Stimulated activated naive CD8-positive, alpha-beta T cell treated with anti-CD3 and anti-CD28 coated beads, Interleukin-15, amount 100 ng/mL, for 72 hours (primary cell): ENCODE data around the gene LZTS2.
A peak's percentile ranks its signal among the peaks of the same experiment; 100 is the strongest.

Source experiments
- ATAC-seq: fragments of 150-1000 bp; cut with Tn5 transposase; 2 replicates; pipeline ENCODE4 v1.10.0; 2021; ENCODE audit warnings: mild to moderate bottlenecking, moderate library complexity
- DNase-seq, 2 donors: peaks; one replicate each; pipeline ENCODE4 v3.0.0; 2021 to 2022
- H3K27ac Mint-ChIP-seq, 2 donors: one replicate each; pipeline ENCODE4 v1.8.0; 2022; ENCODE audit warnings: mild to moderate bottlenecking in 2 of 2, mixed read lengths in 2 of 2, moderate library complexity in 2 of 2
- H3K27me3 Mint-ChIP-seq: one replicate; pipeline ENCODE4 v1.8.0; 2022; ENCODE audit warnings: mixed read lengths
- H3K4me1 Mint-ChIP-seq: one replicate; pipeline ENCODE4 v1.8.0; 2022; ENCODE audit warnings: mild to moderate bottlenecking, mixed read lengths
- H3K4me3 Mint-ChIP-seq, 2 donors: one replicate each; pipeline ENCODE4 v1.8.0; 2022; ENCODE audit warnings: mild to moderate bottlenecking in 2 of 2, mixed read lengths in 2 of 2, moderate library complexity in 1 of 2
- H3K9me3 Mint-ChIP-seq, 2 donors: one replicate each; pipeline ENCODE4 v1.8.0; 2022; ENCODE audit warnings: mixed read lengths in 2 of 2

Gene LZTS2, protein sequence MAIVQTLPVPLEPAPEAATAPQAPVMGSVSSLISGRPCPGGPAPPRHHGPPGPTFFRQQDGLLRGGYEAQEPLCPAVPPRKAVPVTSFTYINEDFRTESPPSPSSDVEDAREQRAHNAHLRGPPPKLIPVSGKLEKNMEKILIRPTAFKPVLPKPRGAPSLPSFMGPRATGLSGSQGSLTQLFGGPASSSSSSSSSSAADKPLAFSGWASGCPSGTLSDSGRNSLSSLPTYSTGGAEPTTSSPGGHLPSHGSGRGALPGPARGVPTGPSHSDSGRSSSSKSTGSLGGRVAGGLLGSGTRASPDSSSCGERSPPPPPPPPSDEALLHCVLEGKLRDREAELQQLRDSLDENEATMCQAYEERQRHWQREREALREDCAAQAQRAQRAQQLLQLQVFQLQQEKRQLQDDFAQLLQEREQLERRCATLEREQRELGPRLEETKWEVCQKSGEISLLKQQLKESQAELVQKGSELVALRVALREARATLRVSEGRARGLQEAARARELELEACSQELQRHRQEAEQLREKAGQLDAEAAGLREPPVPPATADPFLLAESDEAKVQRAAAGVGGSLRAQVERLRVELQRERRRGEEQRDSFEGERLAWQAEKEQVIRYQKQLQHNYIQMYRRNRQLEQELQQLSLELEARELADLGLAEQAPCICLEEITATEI

DNA sequence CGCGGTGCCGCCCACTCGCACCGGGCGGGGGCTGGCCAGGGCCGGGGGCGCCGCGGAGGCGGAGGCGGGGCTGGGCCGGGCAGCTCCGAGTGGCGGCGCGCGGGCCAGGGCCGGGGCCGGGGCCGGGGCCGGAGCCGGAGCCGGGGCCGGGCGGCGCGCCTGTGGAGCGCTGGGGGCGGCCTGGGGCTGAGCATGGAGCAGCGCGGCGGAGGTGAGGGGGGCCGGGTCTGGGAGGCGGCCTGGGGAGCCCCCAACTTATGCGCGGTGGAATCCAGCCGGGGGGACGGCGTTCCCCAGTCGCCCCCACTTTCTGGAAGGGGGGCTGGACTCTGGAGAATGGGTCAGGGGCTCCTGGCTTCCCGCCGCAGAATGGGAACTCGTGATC lies at the start of gene LZTS2:
Gene LZTS2, plus strand, starts transcription at position 67 of the 385 bp plus-strand sequence. CDS start 2,731 bp downstream, outside the sequence.
- DNase-seq (no peak), ATAC-seq (peak; percentile 7)
- H3K27me3 Mint-ChIP-seq: no peaks in the 10 kb centered on the region
- peak within 1 kb of the TSS; percentile 78 to 92 for H3K4me3 Mint-ChIP-seq
- H3K4me1 Mint-ChIP-seq: peaks cover 37% of the 10 kb centered on the region
- H3K27ac Mint-ChIP-seq: peak within 1 kb of the TSS; percentile 4 to 86
- H3K9me3 Mint-ChIP-seq: no peaks in the 10 kb centered on the region

DNA sequence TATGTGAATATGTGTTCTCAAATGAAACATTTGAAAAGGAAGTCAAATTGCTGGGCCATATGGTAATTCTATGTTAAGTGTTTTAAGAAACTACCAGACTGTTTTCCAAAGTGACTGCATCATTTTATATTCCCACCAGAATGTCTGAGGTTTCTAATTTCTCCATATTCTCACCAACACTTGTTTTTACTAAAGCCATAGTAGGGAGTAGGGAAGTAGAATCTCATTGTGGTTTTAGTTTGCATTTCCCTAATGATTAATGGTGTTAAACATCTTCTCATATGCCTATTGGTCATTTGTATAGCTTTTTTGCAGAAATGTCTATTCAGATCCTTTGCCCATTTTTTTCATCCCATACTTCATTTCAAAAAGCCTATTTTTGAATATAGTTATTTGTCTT lies 39.4 kb upstream of the LZTS2 start:
- Mint-ChIP-seq H3K27ac (no peak overlapping the region), H3K27me3 (no peaks in the 10 kb centered on the region), H3K9me3 (no peaks in the 10 kb centered on the region), H3K4me3 (no peak overlapping the region), H3K4me1 (peaks cover 6% of the 10 kb centered on the region)
- DNase-seq: no peak
- ATAC-seq: no peak

DNA sequence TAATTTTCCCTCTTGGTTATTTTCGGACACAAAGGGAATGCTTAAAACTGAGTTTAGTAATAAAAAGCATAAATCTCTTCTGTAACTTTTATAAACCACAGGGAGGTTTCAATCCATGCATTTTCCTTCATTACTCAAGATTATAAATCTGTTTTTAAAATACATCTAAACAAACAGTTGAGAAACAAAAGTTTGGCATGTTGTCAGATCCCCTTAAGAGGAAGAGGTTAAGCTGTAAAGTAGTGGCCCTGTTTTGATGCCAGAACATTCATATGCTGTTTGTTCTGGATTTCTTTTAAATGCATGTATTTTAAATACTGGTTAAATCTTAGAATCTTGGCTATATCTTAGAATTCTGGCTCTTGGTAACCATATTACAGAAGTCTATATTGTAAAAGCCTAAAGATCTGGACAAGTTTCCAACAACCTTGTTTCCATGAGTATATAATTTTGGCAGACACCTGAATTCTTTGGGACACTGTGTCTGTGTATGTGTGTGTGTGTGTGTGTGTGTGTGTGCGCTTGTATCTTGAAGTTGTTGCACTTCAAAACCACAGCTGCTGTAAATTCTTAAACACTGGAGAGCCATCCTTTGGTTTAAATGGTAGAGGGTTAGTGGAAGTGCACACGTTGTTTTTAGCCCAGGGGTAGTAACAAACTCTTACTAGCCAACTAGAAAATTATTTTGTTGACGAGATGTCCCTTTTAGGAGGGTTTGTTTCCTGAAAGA lies 37.1 kb upstream of the LZTS2 start:
- Mint-ChIP-seq H3K4me1 (no peaks in the 10 kb centered on the region), H3K27me3 (no peaks in the 10 kb centered on the region), H3K4me3 (no peak overlapping the region), H3K9me3 (no peaks in the 10 kb centered on the region), H3K27ac (no peak overlapping the region)
- ATAC-seq: no peak
- DNase-seq: no peak

DNA sequence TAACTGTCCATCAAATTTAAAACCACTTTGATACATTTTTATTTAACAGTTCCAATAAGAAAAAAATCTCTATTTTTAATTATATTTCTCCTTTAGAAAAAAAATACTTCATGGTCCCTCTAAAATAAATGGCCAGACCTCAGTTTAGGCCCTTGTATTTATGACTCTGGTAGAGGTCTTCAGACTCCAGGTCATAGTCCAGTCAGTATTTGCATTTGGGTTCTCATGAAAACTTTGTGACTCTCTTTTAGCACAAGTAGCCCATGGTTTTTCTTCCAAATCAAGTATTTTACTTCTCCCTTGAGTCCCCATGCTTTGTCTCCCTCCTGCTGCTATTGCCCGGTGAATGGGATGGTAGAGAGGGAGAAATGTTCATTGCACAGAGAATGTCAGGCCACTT lies 35.8 kb upstream of the LZTS2 start:
- Mint-ChIP-seq H3K27me3 (no peaks in the 10 kb centered on the region), H3K4me1 (peaks cover 7% of the 10 kb centered on the region), H3K9me3 (no peaks in the 10 kb centered on the region), H3K27ac (no peak overlapping the region), H3K4me3 (no peak overlapping the region)
- DNase-seq: no peak
- no peak for ATAC-seq

DNA sequence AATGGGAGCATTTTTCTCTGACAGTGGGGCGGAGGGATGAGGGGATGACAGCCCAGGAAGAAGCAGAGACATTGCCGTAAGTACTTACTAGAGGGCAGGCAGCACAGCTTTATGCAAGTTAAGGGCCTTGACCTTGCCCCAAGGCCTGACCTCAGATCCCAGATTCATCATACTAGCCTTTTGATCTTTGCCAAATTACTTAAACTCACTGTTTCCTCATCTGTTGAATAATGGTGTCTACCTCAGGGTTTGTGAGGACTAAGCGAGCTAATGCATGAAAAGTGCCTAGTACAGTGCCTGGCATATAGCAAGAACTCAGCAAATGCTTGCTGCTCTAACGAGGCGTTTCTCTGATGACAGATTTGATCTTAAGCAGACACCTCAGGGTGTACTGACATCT lies 33.8 kb upstream of the LZTS2 start:
- Mint-ChIP-seq H3K4me3 (no peak overlapping the region), H3K4me1 (peaks cover 21% of the 10 kb centered on the region), H3K27ac (no peak overlapping the region), H3K9me3 (no peaks in the 10 kb centered on the region), H3K27me3 (no peaks in the 10 kb centered on the region)
- no peak for ATAC-seq
- DNase-seq: no peak

DNA sequence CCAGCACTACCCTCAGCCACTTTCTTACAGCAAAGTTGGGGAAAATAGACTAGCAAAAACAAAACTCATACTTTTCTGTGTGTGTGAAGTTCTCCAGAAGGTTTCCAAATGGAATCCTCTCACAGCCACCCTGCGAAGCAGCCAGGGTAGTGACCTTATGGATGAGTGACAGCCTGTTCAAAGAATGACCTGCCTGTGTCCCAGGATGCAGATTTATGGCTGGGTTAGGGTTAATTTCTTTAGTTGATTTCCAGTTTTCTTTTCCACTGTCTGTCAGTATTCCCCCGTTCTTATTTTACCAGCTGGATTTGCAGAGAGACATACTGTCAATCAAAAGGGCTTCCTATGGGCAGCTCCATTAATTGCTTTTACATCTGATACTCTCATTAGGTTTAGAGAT lies 32.7 kb upstream of the LZTS2 start:
- ATAC-seq (no peak), DNase-seq (no peak)
- no peak overlapping the region for H3K4me3 Mint-ChIP-seq
- no peaks in the 10 kb centered on the region for H3K27me3 Mint-ChIP-seq
- peaks cover 23% of the 10 kb centered on the region for H3K4me1 Mint-ChIP-seq
- H3K9me3 Mint-ChIP-seq: no peaks in the 10 kb centered on the region
- no peak overlapping the region for H3K27ac Mint-ChIP-seq

DNA sequence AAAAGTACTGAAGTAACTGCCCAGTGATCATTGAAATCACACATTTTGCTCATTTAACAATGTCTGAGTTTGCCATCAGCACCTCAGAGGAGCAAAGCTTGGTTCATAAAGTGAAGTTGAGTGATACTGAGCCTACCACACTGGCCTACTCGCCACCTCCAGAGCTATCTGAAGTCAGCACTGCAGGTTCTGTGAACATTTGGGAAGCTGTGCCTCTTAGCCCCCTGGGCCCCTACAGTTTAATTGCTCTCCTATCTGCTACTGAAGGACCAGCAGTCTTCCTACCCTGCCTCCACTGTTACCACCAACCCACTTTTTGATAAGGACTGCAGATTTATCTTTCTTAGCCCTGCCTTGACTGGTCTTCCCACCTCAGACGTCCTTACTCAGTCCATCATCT lies 32.3 kb upstream of the LZTS2 start:
- DNase-seq: no peak
- H3K9me3 Mint-ChIP-seq: no peaks in the 10 kb centered on the region
- H3K4me1 Mint-ChIP-seq: peaks cover 28% of the 10 kb centered on the region
- no peak overlapping the region for H3K4me3 Mint-ChIP-seq
- H3K27me3 Mint-ChIP-seq: no peaks in the 10 kb centered on the region
- peak overlapping the region in 1 of 2 donors; percentile 72 for H3K27ac Mint-ChIP-seq
- no peak for ATAC-seq

DNA sequence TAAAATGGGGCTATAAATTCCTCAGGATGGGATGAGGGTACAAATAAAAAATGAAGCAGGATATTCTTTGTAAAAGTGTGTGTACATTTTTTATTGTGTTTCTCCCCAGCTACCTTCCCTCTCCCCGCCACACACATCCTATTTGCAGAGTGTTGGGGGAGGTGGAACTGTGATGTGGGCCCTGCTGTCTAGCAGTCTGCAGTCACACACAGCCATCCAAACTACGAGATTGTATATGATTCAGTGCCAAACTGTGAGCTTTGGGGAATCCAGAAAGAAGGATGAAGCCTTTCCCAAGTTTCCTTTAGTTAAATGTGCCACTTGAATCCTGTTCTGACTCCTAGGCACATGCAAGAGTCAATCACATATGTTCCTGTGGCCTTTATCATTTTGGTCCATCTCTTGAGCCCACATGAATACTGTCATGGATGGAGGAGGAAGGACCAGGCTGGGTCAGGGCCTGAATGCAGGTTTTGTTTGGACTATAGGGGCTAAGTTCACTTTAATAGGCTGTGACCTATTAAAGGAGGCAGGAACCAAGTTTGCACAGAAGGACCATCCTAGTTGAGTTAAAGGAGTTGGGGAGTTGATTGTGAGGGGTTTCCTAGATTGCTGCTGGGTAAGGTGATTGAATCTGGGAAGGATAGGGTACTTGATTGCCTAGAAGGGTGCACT lies 31.4 kb upstream of the LZTS2 start:
- DNase-seq (no peak), ATAC-seq (no peak)
- no peak overlapping the region for H3K27ac Mint-ChIP-seq
- H3K4me1 Mint-ChIP-seq: peaks cover 34% of the 10 kb centered on the region
- no peaks in the 10 kb centered on the region for H3K27me3 Mint-ChIP-seq
- H3K4me3 Mint-ChIP-seq: peak overlapping the region in 1 of 2 donors; percentile 29
- H3K9me3 Mint-ChIP-seq: no peaks in the 10 kb centered on the region

DNA sequence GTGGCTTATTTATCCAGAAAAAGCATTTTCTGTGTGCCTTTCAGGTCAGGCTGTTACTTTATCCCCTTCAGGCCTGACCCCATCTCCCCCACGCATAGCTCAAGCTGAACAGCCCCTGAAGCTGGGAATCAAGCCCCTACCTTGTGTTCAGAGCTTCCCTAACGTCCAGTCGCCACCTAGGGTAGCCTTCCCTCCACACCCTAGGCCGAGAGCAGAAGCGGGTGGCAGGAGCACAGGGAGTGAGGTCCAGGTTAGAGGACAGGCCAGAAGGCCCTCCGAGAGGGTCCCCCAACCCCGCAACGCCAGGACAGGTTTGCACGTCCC lies 30.8 kb upstream of the LZTS2 start:
- Mint-ChIP-seq H3K4me1 (peaks cover 34% of the 10 kb centered on the region), H3K27ac (peak overlapping the region in 1 of 2 donors; percentile 63), H3K9me3 (no peaks in the 10 kb centered on the region), H3K4me3 (peak overlapping the region; percentile 66 to 74), H3K27me3 (no peaks in the 10 kb centered on the region)
- DNase-seq (no peak), ATAC-seq (no peak)

DNA sequence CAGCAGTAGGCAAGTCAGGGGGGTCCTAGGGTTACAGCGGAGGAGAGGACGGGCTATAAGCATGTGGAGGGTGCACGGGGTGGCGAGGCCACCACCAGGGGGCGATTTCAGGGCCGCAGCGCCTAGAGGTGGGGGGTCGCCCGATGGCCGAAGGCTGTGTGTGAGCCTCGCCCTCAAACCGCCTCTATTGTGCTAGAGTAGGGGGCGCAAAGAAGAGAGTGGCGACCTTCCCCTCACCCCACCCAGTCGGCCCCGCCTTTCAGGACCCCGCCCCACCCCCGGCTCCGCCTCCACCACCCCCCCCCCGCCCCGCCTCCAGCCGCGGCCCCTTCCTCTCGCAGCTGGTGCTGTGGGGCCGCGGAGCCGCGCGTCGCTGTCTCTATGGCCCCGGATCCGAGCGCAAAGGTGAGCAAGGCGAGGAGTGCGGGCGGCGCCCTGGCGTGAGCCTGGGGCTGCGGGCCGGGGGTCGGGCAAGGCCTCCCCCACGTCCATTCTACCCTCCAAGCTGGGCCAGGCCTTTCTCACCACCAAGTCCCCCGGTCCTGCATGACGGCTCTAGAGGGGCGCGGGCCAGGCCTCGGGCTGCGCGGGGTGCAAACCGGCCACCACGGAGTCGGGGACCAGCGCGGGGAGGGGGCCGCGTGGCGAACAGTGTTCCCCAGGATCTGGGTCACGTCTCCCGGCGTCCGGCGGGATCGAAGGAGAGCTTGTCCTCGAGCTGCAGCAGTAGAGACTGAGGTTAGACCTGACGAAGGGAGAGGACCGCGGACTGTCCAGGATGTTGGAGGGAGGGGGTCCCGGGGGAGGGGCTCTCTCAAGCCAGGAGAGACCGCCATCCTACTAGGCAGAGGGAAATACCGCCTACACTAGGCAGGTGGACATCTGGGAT lies 30.2 kb upstream of the LZTS2 start, which contains the start of gene SEMA4G:
Gene SEMA4G, plus strand, starts transcription at position 318 of the 889 bp plus-strand sequence. CDS start 3,409 bp downstream, outside the sequence.
- peak; percentile 42 to 44 for DNase-seq
- no peaks in the 10 kb centered on the region for H3K27me3 Mint-ChIP-seq
- peak within 1 kb of the TSS in 1 of 2 donors; percentile 63 for H3K27ac Mint-ChIP-seq
- peak; percentile 87 for ATAC-seq
- H3K4me1 Mint-ChIP-seq: peaks cover 34% of the 10 kb centered on the region
- no peaks in the 10 kb centered on the region for H3K9me3 Mint-ChIP-seq
- H3K4me3 Mint-ChIP-seq: peak within 1 kb of the TSS; percentile 66 to 75

DNA sequence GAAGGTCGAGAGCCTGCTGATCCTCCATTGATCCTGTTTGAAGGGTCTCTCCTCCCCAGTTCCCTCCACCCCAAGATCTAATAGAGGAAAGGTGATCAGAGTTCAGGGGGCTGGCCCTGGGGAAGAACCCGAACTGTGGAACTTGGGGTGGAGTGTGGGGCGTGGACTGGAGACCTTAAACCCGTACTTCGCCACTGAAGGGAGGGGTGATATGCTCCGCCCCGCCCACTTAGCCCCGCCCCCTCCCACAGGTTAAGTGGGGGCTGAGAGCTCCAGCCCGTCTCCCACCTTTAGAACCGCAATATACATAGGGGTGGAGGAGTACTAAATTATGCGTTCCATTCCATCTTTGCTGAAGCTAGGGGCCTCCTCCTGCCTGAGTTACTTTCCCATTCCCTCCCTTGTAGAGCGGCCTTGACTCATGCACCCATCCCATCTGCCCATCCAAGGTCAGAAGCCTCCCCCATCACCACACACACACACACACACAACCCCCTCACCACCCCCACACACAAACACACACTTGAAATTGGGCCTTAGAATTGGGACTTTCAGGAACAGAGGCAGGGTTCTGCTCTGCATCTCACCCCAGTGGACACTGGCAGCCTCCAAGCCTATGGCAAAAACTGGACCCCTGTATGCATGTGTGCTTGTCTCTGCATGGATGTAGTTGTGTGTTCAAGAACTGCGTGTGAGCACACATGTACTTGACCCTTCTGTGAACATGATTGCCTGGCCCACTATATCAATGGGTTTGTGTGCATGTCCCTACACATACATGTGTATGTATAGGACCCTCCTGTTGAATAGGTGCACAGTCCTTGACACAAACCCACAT lies 29.3 kb upstream of the LZTS2 start:
- ATAC-seq (no peak), DNase-seq (no peak)
- Mint-ChIP-seq H3K27me3 (no peaks in the 10 kb centered on the region), H3K27ac (no peak overlapping the region), H3K4me3 (peak overlapping the region; percentile 55 to 75), H3K9me3 (no peaks in the 10 kb centered on the region), H3K4me1 (peaks cover 34% of the 10 kb centered on the region)

DNA sequence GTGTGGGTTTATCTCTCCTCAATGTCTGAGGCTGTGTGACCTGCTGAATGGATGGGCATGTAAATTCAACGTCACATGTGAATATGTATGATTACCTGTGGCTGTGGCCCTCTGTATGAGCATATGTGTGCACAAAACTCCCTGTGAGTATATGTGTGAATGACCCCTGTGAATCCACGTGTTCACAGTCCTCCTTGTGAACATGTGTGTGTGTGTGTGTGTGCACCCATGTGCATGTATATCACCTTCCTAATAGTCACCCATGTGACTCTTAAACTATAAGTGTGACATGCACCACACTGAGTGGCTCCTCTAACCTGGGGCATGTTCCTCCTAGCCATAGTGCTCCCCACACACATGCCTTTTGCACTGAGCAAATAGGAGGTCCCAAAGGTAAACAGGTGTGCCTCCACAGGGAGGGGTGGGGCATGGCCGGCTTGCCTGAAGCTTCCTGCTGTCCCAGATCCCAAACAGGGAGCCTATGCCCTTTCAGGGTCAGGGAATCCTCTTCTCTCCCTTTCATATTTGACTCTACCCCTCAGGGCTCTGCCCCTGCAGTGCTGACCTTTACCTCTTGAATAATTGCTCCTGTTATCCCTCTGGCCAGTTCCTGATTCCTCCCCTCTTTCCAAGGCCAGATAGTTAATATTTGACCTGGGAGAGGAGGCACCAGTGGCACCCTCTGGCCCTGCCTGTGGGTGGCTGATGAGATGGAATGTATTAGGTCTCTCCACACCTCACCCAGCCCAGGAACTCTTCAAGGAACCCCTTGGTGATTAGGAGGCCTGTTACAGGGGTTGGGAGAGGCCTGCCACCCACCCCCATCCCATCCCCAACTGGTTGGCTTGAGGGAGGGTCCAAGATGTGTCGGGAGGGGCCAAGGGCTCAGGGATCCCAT lies 28.4 kb upstream of the LZTS2 start:
- peak overlapping the region in 1 of 2 donors; percentile 75 for H3K4me3 Mint-ChIP-seq
- ATAC-seq (no peak), DNase-seq (no peak)
- H3K9me3 Mint-ChIP-seq: no peaks in the 10 kb centered on the region
- peaks cover 34% of the 10 kb centered on the region for H3K4me1 Mint-ChIP-seq
- H3K27ac Mint-ChIP-seq: no peak overlapping the region
- no peaks in the 10 kb centered on the region for H3K27me3 Mint-ChIP-seq
